ENCODE measurements around the gene LRRC75A. TPM values are rescaled to one million over a fixed set of nuclear protein-coding genes. Genes with fewer than 3 reads are reported as not detected.

LRRC75A gene
- total RNA-seq, 2 donors from 2014 or later, result 3.7 to 4.0 TPM

DNA sequence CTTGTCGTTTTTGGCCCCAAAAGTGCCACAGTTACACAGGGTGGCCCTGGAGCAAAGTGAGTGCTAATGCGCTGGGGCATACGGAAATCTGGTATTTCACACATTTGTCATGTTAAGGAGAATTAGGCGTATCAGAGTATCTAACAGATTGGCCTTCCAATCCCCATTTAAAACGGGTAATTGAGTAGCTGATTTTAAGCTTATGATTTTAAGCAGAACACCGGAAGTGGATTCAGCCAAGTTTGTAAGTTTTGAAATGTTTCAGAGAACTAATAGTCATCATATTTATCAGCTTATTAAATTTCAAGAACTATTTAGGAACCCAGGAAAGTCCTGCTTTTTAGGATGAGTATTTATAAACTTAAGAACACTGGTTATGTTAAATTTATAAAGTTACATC, 19.5 kb downstream of the LRRC75A start:
- TF ChIP-seq, protein P1, sequence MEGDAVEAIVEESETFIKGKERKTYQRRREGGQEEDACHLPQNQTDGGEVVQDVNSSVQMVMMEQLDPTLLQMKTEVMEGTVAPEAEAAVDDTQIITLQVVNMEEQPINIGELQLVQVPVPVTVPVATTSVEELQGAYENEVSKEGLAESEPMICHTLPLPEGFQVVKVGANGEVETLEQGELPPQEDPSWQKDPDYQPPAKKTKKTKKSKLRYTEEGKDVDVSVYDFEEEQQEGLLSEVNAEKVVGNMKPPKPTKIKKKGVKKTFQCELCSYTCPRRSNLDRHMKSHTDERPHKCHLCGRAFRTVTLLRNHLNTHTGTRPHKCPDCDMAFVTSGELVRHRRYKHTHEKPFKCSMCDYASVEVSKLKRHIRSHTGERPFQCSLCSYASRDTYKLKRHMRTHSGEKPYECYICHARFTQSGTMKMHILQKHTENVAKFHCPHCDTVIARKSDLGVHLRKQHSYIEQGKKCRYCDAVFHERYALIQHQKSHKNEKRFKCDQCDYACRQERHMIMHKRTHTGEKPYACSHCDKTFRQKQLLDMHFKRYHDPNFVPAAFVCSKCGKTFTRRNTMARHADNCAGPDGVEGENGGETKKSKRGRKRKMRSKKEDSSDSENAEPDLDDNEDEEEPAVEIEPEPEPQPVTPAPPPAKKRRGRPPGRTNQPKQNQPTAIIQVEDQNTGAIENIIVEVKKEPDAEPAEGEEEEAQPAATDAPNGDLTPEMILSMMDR (IDR thresholded peaks at IDR 0.05), result no peak
- no peak overlapping the region for H3K27ac ChIP-seq
- no peak for DNase-seq (ENCODE audit: low spot score)
- ATAC-seq (ENCODE audit: insufficient number of reproducible peaks, low FRiP score, low read depth), result no peak
- H3K27me3 ChIP-seq (replicated peaks; ENCODE audit: insufficient read depth), result no peaks in the 10 kb centered on the region
- no peaks in the 10 kb centered on the region for H3K9me3 ChIP-seq
- no peaks in the 10 kb centered on the region for H3K36me3 ChIP-seq
- H3K4me3 ChIP-seq, result no peak overlapping the region
- peaks cover 0 to 7% of the 10 kb centered on the region in 2 donors for H3K4me1 ChIP-seq (ENCODE audit: control insufficient read depth in 1 of 2, low read depth in 2 of 2)

DNA sequence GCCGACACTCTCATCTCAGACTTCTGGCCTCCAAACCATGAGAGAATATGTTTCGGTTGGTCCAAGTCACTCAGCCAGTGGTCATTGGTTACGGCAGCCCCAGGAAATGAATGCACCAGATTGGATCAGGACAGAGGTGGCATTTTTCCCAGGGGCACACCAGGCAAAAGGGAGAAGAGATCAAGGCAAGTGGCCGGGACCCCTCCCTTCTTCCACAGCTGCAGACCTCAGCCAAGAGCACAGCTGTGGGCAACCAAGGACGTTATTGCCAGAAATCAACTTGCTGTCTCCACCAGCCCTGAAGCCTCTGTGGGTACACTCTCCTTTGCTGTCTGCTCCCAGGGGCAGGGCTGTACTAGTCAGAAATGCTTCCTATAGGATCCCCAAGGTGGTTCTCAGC, 20.7 kb downstream of the LRRC75A start:
- Histone ChIP-seq H3K4me1 (ENCODE audit: control insufficient read depth in 1 of 2, low read depth in 2 of 2) (no peaks in the 10 kb centered on the region), H3K9me3 (no peaks in the 10 kb centered on the region), H3K27ac (no peak overlapping the region), H3K4me3 (no peak overlapping the region), H3K36me3 (no peaks in the 10 kb centered on the region), H3K27me3 (replicated peaks; ENCODE audit: insufficient read depth) (no peaks in the 10 kb centered on the region)
- ATAC-seq (ENCODE audit: insufficient number of reproducible peaks, low FRiP score, low read depth) (no peak), DNase-seq (ENCODE audit: low spot score) (no peak)
- TF ChIP-seq, protein P1 (IDR thresholded peaks at IDR 0.05), result no peak

DNA sequence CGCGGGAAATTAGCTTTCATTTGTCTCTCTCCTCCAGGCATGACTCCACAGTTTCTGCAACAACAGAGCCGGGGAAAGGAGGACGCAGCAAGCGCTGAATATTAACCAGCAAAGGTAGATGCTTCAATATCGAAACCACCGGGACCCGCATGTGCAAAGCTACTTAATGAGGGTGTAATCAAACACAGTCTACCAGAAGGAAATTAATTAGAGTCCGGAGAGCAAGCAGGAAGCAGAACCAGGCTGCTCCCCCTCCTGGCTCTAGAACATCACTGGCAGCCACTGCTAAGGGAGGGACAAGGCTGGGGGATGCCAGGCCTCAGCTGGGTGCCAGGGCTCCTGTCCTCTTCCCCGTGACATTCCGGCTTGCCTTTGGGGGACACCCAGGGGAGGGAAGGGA, 21.7 kb downstream of the LRRC75A start:
- Histone ChIP-seq H3K27ac (no peak overlapping the region), H3K27me3 (replicated peaks; ENCODE audit: insufficient read depth) (no peaks in the 10 kb centered on the region), H3K4me3 (no peak overlapping the region), H3K4me1 (ENCODE audit: control insufficient read depth in 1 of 2, low read depth in 2 of 2) (no peaks in the 10 kb centered on the region), H3K36me3 (no peaks in the 10 kb centered on the region), H3K9me3 (no peaks in the 10 kb centered on the region)
- ATAC-seq (ENCODE audit: insufficient number of reproducible peaks, low FRiP score, low read depth) (no peak), DNase-seq (ENCODE audit: low spot score) (no peak)
- TF ChIP-seq, protein P1 (IDR thresholded peaks at IDR 0.05), result no peak

DNA sequence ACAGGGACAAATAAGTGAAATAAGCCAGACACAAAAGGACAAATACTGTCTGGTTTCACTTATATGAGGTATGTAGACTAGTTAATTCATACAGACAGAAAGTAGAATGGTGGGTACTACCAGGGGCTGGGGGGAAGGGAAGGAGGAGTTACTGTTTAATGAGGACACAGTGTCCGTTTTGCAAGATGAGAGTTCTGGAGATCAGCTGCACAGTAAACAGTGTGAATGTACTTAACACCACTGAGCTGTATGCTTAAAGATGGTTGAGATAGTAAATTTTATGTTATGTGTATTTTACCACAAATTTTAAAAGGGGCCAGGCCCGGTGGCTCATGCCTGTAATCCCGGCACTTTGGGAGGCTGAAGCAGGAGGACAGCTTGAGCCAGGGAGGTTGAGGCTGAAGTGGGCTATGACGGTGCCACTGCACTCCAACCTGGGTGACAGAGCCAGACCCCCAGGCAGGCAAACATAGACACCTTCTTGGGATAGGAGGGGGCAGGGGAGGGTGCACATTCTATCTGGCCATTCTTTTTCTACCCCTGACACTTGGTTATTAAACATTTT, 23.5 kb downstream of the LRRC75A start:
- Histone ChIP-seq H3K27me3 (replicated peaks; ENCODE audit: insufficient read depth) (no peaks in the 10 kb centered on the region), H3K9me3 (no peaks in the 10 kb centered on the region), H3K36me3 (no peaks in the 10 kb centered on the region), H3K27ac (no peak overlapping the region), H3K4me3 (no peak overlapping the region), H3K4me1 (ENCODE audit: control insufficient read depth in 1 of 2, low read depth in 2 of 2) (peaks cover under 1 to 7% of the 10 kb centered on the region in 2 donors)
- TF ChIP-seq, protein P1 (IDR thresholded peaks at IDR 0.05), result no peak
- ATAC-seq (ENCODE audit: insufficient number of reproducible peaks, low FRiP score, low read depth), result no peak
- no peak for DNase-seq (ENCODE audit: low spot score)

DNA sequence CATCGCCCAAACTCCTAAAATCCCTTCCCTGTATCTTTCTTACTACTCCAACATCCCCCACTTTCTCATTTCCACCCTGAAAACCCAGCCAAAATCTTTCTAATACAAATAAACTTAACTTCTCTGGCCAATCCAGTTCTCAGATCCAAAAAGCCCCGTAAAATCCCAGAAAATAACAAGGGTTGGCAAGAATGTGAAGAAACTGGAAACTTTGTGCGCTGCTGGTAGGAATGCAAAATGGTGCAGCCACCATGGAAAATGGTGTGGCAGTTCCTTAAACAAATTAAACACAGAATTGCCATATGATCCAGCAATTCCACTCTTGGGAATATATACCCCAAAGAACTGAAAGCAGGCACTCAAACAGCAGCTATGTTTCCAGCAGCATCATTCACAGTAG, 24.1 kb downstream of the LRRC75A start:
- Histone ChIP-seq H3K27me3 (replicated peaks; ENCODE audit: insufficient read depth) (no peaks in the 10 kb centered on the region), H3K27ac (no peak overlapping the region), H3K4me1 (ENCODE audit: control insufficient read depth in 1 of 2, low read depth in 2 of 2) (peaks cover 3 to 11% of the 10 kb centered on the region in 2 donors), H3K36me3 (no peaks in the 10 kb centered on the region), H3K9me3 (no peaks in the 10 kb centered on the region), H3K4me3 (no peak overlapping the region)
- TF ChIP-seq, protein P1 (IDR thresholded peaks at IDR 0.05), result no peak
- ATAC-seq (ENCODE audit: insufficient number of reproducible peaks, low FRiP score, low read depth), result no peak
- no peak for DNase-seq (ENCODE audit: low spot score)
